K562 (cell line): ENCODE results near the gene TM9SF4. TPM values are rescaled to one million over a fixed set of nuclear protein-coding genes. Genes with fewer than 3 reads are reported as not detected.

Source experiments
- DMBX1 ChIP-seq: fragments of 250-450 bp; sonication (Bioruptor Pico); IDR thresholded peaks from 2 replicates; pipeline ENCODE4 v1.8.0; 2022; ENCODE audit warnings: inconsistent platforms, mild to moderate bottlenecking, moderate library complexity, borderline replicate concordance
- MXI1 ChIP-seq: IDR thresholded peaks from 2 replicates; pipeline ENCODE4 v1.6.1; 2011; ENCODE audit warnings: low read depth, mild to moderate bottlenecking, improper control_type of control experiment, low read length
- NR2C1 ChIP-seq, 2 experiments: fragments of 450-650 bp; IDR thresholded peaks; 2 replicates each; pipeline ENCODE4 v1.6.1; 2017; ENCODE audit warnings: mild to moderate bottlenecking in 2 of 2, antibody characterized with exemption in 1 of 2, inconsistent platforms in 1 of 2, missing compliant biosample characterization in 1 of 2, missing genetic modification characterization in 1 of 2
- POLR3A ChIP-seq: IDR thresholded peaks from 2 replicates; pipeline ENCODE4 v1.6.1; 2011; ENCODE audit warnings: borderline replicate concordance, mild to moderate bottlenecking, moderate library complexity; ENCODE audit not compliant: insufficient read length, insufficient read depth; ENCODE audit errors: extremely low read depth
- PURB ChIP-seq: sonication (generic); formaldehyde crosslinking; IDR thresholded peaks from 2 replicates; pipeline ENCODE4 v1.9.0; 2021; ENCODE audit warnings: low read depth, mild to moderate bottlenecking, missing genetic modification reagents
- SIX5 ChIP-seq, 2 experiments: IDR thresholded peaks; 2 replicates each; pipeline ENCODE4 v1.6.1; 2011; ENCODE audit warnings: low read length in 2 of 2, borderline replicate concordance in 1 of 2, low read depth in 1 of 2, mild to moderate bottlenecking in 1 of 2, moderate library complexity in 1 of 2; ENCODE audit not compliant: insufficient read depth in 1 of 2
- SRSF9 ChIP-seq: fragments of 200-400 bp; formaldehyde crosslinking; IDR thresholded peaks from 2 replicates; pipeline ENCODE4 v1.6.1; 2017; ENCODE audit warnings: low read depth, low read length, borderline replicate concordance
- TARDBP ChIP-seq: fragments of 450-650 bp; IDR thresholded peaks from 2 replicates; pipeline ENCODE4 v1.6.1; 2016
- ZNF143 ChIP-seq: sonication (generic); formaldehyde crosslinking; IDR thresholded peaks from 2 replicates; pipeline ENCODE4 v1.9.0; 2022; ENCODE audit warnings: mild to moderate bottlenecking, missing genetic modification reagents
- ZNF311 ChIP-seq: fragments of 250-450 bp; sonication (Bioruptor Pico); IDR thresholded peaks from 2 replicates; pipeline ENCODE4 v1.4.0; 2020; ENCODE audit warnings: mild to moderate bottlenecking, moderate library complexity
- ZNF316 ChIP-seq: fragments of 450-650 bp; IDR thresholded peaks from 2 replicates; pipeline ENCODE4 v1.6.1; 2016
- polyA plus RNA-seq, 8 experiments: library from polyadenylated mRNA; depleted of rRNA in 4 of 8; stranded (reverse) in 5 of 8; unstranded in 3 of 8; fragments of >200 nt; fragmentation: Nextera tagmentation in 2 of 8; fragmentation: Illumina TruSeq in 1 of 8; extraction: Ambion mirVana in 2 of 8; extraction: Trizol in 1 of 8; gene quantifications; 2 replicates each; pipeline versions ENCODE4 v1.2.1 to v1.2.3, GENCODE V29; 2011 to 2014; ENCODE audit warnings: inconsistent platforms in 1 of 8, missing spikeins in 1 of 8
- total RNA-seq, 7 experiments: library from RNA; depleted of rRNA in 6 of 7; stranded (reverse); fragments of >200 nt in 6 of 7; fragmentation: Illumina TruSeq in 2 of 7; extraction: Trizol in 2 of 7; gene quantifications; 2 replicates each; pipeline versions ENCODE4 v1.2.1 to v1.2.3, GENCODE V29; 2011 to 2021; ENCODE audit warnings: low replicate concordance in 1 of 7
- TF ChIP-seq, protein P1 (sequence below): fragments of 200-400 bp; formaldehyde crosslinking; IDR thresholded peaks from 2 replicates; pipeline ENCODE4 v1.6.1; 2017; ENCODE audit warnings: mild to moderate bottlenecking, low read depth, low read length, moderate library complexity
- TF ChIP-seq, protein P2 (sequence below), 2 experiments: fragments of 450-650 bp; conservative IDR thresholded peaks; 2 replicates each; pipeline ENCODE4 v1.6.1; 2017; ENCODE audit warnings: mild to moderate bottlenecking in 2 of 2, moderate library complexity in 2 of 2
- TF ChIP-seq, protein P3 (sequence below): fragments of 250-450 bp; sonication (Bioruptor Pico); IDR thresholded peaks from 2 replicates; pipeline ENCODE4 v1.8.0; 2021; ENCODE audit warnings: moderate library complexity, mild to moderate bottlenecking, inconsistent platforms
- TF ChIP-seq, protein P4 (sequence below), 2 experiments: fragments of 450-650 bp; IDR thresholded peaks; 2 replicates each; pipeline ENCODE4 v1.6.1; 2018; ENCODE audit warnings: mild to moderate bottlenecking in 2 of 2, low read depth in 1 of 2; ENCODE audit not compliant: partially characterized antibody in 2 of 2

TM9SF4 gene
- total and polyA plus RNA-seq, 9 of the 15 experiments (the other 6 are each of a cell fraction or from before 2014, with no cell fraction given), result 14.5 to 46.3 (median 26.9) TPM

DNA sequence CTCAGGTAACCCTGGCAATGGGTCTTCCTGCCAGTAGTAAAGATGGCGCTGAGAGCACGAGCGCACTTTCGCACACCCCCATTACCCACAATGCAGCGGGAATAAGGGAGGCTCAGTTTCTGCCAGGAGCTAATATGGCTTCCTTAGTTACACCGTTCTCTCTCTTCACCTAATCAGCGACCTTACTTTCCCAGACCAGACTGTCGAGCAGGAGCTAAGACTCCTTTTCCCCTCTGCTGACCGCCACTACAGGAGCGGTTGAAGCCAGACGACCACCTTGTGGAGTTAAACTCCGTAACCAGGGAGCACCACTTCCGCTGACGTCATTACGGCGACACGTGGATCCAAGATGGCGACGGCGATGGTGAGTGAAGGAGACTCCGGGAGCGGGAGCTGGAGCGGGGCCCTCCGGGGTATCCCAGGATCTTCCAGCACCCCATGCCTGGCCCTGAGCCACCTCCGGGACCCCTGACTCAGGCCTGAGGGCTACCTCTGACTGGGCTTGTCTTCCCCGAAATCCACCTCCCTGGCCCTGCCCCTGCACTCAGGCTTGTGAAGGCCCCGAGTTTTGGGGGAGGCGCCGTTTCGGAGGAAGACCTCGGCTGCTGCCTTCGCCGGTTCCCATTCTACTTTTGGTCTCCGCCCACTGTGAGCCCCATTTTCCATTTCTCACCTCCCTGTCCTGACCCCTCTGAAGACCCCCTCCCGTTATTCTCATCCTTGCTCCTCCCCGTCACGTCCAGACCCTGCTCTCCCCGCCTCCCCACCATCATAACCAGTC, at the start of gene TM9SF4 (continued):
- TF ChIP-seq DMBX1 (CRISPR knock-in tag), result peak; percentile 75; the same call in 1 of the 2 replicates
- TF ChIP-seq ZNF311, result 0 out of 2 replicates have a peak, but pooled peaks have one; percentile 55
- TF ChIP-seq, protein P1, sequence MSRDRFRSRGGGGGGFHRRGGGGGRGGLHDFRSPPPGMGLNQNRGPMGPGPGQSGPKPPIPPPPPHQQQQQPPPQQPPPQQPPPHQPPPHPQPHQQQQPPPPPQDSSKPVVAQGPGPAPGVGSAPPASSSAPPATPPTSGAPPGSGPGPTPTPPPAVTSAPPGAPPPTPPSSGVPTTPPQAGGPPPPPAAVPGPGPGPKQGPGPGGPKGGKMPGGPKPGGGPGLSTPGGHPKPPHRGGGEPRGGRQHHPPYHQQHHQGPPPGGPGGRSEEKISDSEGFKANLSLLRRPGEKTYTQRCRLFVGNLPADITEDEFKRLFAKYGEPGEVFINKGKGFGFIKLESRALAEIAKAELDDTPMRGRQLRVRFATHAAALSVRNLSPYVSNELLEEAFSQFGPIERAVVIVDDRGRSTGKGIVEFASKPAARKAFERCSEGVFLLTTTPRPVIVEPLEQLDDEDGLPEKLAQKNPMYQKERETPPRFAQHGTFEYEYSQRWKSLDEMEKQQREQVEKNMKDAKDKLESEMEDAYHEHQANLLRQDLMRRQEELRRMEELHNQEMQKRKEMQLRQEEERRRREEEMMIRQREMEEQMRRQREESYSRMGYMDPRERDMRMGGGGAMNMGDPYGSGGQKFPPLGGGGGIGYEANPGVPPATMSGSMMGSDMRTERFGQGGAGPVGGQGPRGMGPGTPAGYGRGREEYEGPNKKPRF, result no peak
- no peak; the same call in 1 of the 2 replicates for TF ChIP-seq MXI1
- TF ChIP-seq POLR3A, result no peak
- peak; percentile 94 for TF ChIP-seq ZNF143 (CRISPR knock-in tag)
- TF ChIP-seq SIX5 (IDR thresholded peaks at IDR 0.05; ENCODE audit: borderline replicate concordance in 1 of 2, insufficient read depth in 1 of 2, low read depth in 1 of 2, low read length in 2 of 2), result peak; percentile 85 to 88
- no peak for TF ChIP-seq PURB (CRISPR knock-in tag)
- TF ChIP-seq, protein P2, sequence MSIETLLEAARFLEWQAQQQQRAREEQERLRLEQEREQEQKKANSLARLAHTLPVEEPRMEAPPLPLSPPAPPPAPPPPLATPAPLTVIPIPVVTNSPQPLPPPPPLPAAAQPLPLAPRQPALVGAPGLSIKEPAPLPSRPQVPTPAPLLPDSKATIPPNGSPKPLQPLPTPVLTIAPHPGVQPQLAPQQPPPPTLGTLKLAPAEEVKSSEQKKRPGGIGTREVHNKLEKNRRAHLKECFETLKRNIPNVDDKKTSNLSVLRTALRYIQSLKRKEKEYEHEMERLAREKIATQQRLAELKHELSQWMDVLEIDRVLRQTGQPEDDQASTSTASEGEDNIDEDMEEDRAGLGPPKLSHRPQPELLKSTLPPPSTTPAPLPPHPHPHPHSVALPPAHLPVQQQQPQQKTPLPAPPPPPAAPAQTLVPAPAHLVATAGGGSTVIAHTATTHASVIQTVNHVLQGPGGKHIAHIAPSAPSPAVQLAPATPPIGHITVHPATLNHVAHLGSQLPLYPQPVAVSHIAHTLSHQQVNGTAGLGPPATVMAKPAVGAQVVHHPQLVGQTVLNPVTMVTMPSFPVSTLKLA (conservative IDR thresholded peaks at IDR 0.05), result peak; percentile 97 to 99
- TF ChIP-seq, protein P3, sequence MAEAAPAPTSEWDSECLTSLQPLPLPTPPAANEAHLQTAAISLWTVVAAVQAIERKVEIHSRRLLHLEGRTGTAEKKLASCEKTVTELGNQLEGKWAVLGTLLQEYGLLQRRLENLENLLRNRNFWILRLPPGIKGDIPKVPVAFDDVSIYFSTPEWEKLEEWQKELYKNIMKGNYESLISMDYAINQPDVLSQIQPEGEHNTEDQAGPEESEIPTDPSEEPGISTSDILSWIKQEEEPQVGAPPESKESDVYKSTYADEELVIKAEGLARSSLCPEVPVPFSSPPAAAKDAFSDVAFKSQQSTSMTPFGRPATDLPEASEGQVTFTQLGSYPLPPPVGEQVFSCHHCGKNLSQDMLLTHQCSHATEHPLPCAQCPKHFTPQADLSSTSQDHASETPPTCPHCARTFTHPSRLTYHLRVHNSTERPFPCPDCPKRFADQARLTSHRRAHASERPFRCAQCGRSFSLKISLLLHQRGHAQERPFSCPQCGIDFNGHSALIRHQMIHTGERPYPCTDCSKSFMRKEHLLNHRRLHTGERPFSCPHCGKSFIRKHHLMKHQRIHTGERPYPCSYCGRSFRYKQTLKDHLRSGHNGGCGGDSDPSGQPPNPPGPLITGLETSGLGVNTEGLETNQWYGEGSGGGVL (CRISPR knock-in tag), result no peak
- no peak for TF ChIP-seq ZNF316
- TF ChIP-seq, protein P4, sequence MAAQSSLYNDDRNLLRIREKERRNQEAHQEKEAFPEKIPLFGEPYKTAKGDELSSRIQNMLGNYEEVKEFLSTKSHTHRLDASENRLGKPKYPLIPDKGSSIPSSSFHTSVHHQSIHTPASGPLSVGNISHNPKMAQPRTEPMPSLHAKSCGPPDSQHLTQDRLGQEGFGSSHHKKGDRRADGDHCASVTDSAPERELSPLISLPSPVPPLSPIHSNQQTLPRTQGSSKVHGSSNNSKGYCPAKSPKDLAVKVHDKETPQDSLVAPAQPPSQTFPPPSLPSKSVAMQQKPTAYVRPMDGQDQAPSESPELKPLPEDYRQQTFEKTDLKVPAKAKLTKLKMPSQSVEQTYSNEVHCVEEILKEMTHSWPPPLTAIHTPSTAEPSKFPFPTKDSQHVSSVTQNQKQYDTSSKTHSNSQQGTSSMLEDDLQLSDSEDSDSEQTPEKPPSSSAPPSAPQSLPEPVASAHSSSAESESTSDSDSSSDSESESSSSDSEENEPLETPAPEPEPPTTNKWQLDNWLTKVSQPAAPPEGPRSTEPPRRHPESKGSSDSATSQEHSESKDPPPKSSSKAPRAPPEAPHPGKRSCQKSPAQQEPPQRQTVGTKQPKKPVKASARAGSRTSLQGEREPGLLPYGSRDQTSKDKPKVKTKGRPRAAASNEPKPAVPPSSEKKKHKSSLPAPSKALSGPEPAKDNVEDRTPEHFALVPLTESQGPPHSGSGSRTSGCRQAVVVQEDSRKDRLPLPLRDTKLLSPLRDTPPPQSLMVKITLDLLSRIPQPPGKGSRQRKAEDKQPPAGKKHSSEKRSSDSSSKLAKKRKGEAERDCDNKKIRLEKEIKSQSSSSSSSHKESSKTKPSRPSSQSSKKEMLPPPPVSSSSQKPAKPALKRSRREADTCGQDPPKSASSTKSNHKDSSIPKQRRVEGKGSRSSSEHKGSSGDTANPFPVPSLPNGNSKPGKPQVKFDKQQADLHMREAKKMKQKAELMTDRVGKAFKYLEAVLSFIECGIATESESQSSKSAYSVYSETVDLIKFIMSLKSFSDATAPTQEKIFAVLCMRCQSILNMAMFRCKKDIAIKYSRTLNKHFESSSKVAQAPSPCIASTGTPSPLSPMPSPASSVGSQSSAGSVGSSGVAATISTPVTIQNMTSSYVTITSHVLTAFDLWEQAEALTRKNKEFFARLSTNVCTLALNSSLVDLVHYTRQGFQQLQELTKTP (IDR thresholded peaks at IDR 0.05; ENCODE audit: low read depth in 1 of 2, partially characterized antibody in 2 of 2), result peak; percentile 66 to 92
- TF ChIP-seq TARDBP, result no peak
- TF ChIP-seq SRSF9, result no peak
- peak; percentile 93 for TF ChIP-seq NR2C1 (IDR thresholded peaks at IDR 0.05)
- peak; percentile 92 for TF ChIP-seq NR2C1 (tag; IDR thresholded peaks at IDR 0.05)
